Measurements from ENCODE around the gene PMVK. TPM values are rescaled to one million over a fixed set of nuclear protein-coding genes. Genes with fewer than 3 reads are reported as not detected.
A peak's percentile ranks its signal among the peaks of the same experiment; 100 is the strongest.

PMVK gene
- total RNA-seq, 1 experiment from 2014 or later, result 24.0 TPM

GRCh38 chr1:154975409-154976059 lies 39.0 kb upstream of the PMVK start:
- peak overlapping the region; percentile 86 for H3K27ac ChIP-seq (ENCODE audit: low read depth, low read length)
- H3K9me2 ChIP-seq (ENCODE audit: insufficient read depth), result no peaks in the 10 kb centered on the region
- H4K20me1 ChIP-seq (ENCODE audit: insufficient read depth), result no peaks in the 10 kb centered on the region
- CTCF ChIA-PET, result no interaction called here
- peak overlapping the region; percentile 90 for H3K4me2 ChIP-seq (ENCODE audit: low read length)
- TF ChIP-seq EGR1 (IDR thresholded peaks at IDR 0.05; ENCODE audit: low read depth), result no peak
- no peak for TF ChIP-seq CTCF (IDR thresholded peaks at IDR 0.05 in 2 of 3, conservative IDR thresholded peaks at IDR 0.05 in 1 of 3; ENCODE audit: borderline replicate concordance in 1 of 3, insufficient read depth in 1 of 3, low read depth in 2 of 3, low read length in 2 of 3)
- TF ChIP-seq RAD21 (IDR thresholded peaks at IDR 0.05; ENCODE audit: low read depth), result no peak
- TF ChIP-seq ZFX (IDR thresholded peaks at IDR 0.05), result no peak
- no peak for TF ChIP-seq CEBPB (IDR thresholded peaks at IDR 0.05; ENCODE audit: low read depth)
- no peak for TF ChIP-seq EZH2phosphoT487 (IDR thresholded peaks at IDR 0.05; ENCODE audit: borderline replicate concordance)
- no peak for TF ChIP-seq JUND (IDR thresholded peaks at IDR 0.05)
- TF ChIP-seq TCF7L2 (IDR thresholded peaks at IDR 0.05; ENCODE audit: borderline replicate concordance, extremely low read depth, insufficient read depth, insufficient read length), result no peak
- no peak for TF ChIP-seq ELF1 (IDR thresholded peaks at IDR 0.05; ENCODE audit: borderline replicate concordance, low read depth)
- no peak for TF ChIP-seq ATF3 (IDR thresholded peaks at IDR 0.05)
- TF ChIP-seq EZH2 (IDR thresholded peaks at IDR 0.05), result no peak
- no peak for TF ChIP-seq POLR2A (IDR thresholded peaks at IDR 0.05; ENCODE audit: borderline replicate concordance, extremely low read depth, insufficient read depth, insufficient read length)
- TF ChIP-seq SP1 (IDR thresholded peaks at IDR 0.05; ENCODE audit: low read depth), result no peak
- TF ChIP-seq ZNF274 (IDR thresholded peaks at IDR 0.05; ENCODE audit: low read depth, low read length), result no peak
- no peak for TF ChIP-seq SIN3A (IDR thresholded peaks at IDR 0.05; ENCODE audit: low read depth)
- no peak; the same call in 1 of the 2 replicates for TF ChIP-seq POLR2AphosphoS5 (IDR thresholded peaks at IDR 0.05; ENCODE audit: low read depth, low read length)
- no peak for TF ChIP-seq YY1 (IDR thresholded peaks at IDR 0.05; ENCODE audit: extremely low read depth, insufficient replicate concordance, low read depth, low read length)
- H3K36me3 ChIP-seq (ENCODE audit: control insufficient read depth in 1 of 2, insufficient read depth in 2 of 2, low read length in 2 of 2), result peaks cover 9 to 20% of the 10 kb centered on the region in 2 experiments
- BruUV-seq (replicated peaks), result TSS peak; percentile 66
- no peak for ATAC-seq
- intact Hi-C loops (cut with micrococcal nuclease), result no loop called here
- no peak for DNase-seq (ENCODE audit: low read depth, low spot score)
- H3K4me3 ChIP-seq (replicated peaks in 1 of 2; ENCODE audit: low read depth in 1 of 2, low read length in 2 of 2), result peak overlapping the region; percentile 61 to 70
- POLR2A ChIA-PET, result interaction anchor here (1.0 to 1.1 kb wide), 2 partner anchors 8 to 26 kb away, joined by 3 read pairs; partner anchors contain the start of gene FLAD1
- H3K79me2 ChIP-seq (ENCODE audit: insufficient read depth, low read length), result peaks cover 81% of the 10 kb centered on the region
- peaks cover 28 to 56% of the 10 kb centered on the region in 2 experiments for H3K4me1 ChIP-seq (ENCODE audit: control insufficient read depth in 1 of 2, insufficient read depth in 2 of 2, low read length in 2 of 2)
- H2AFZ ChIP-seq (ENCODE audit: low read depth, low read length, poor library complexity, severe bottlenecking), result no peak overlapping the region
- no peaks in the 10 kb centered on the region for H3K27me3 ChIP-seq (ENCODE audit: insufficient read depth, low read length)
- RAD21 ChIA-PET (ENCODE audit: low non-redundant PET in 1 of 2, low total read pairs in 2 of 2, uncharacterized antibody in 2 of 2, unreplicated experiment in 2 of 2), result no interaction called here
- no peaks in the 10 kb centered on the region for H3K9me3 ChIP-seq (ENCODE audit: control insufficient read depth in 1 of 2, insufficient read depth in 1 of 2, low read depth in 1 of 2, low read length in 2 of 2)
- H3K9ac ChIP-seq (ENCODE audit: low read length), result peak overlapping the region; percentile 86

All from HCT116 (cell line).